Natural killer cell treated with Interleukin-12 subunit alpha and Interleukin-12 subunit beta and Interleukin-15 and Interleukin-18, amount 100 ng/mL, for 72 hours (primary cell): Measurements from ENCODE around the gene STXBP2. TPM values are rescaled to one million over a fixed set of nuclear protein-coding genes. Genes with fewer than 3 reads are reported as not detected.

Experiments used
- total RNA-seq, 2 donors: library from RNA; stranded (reverse); gene quantifications; one replicate each; pipeline ENCODE4 v1.2.3, GENCODE V29; 2022

Gene STXBP2
- total RNA-seq, 2 donors from 2014 or later: 233 to 247 TPM

Other genes with a start within 250 kb of the STXBP2 start
- gene PEX11G, start 148.1 kb upstream of the STXBP2 start, total RNA-seq: 1 to 10 TPM; 1.2 to 1.4 TPM
- 10 to 100 TPM; 10.2 to 15.6 TPM for gene ZNF358, start 121.0 kb upstream of the STXBP2 start, total RNA-seq
- gene MCOLN1, start 114.5 kb upstream of the STXBP2 start, total RNA-seq: 10 to 100 TPM; 26.0 to 41.2 TPM
- 100 to 1,000 TPM; 259 to 369 TPM for gene PNPLA6, start 101.4 kb upstream of the STXBP2 start, total RNA-seq
- gene CAMSAP3, start 41.2 kb upstream of the STXBP2 start, total RNA-seq: 1 to 10 TPM in 1 of 2 donors, under 1 TPM in 1; 0.36 to 1.2 TPM
- gene XAB2, start 7.6 kb upstream of the STXBP2 start, total RNA-seq: 10 to 100 TPM; 42.2 to 46.1 TPM
- gene PET100, start 7.3 kb upstream of the STXBP2 start, total RNA-seq: 10 to 100 TPM; 75.9 to 95.7 TPM
- gene PCP2, start 3.4 kb upstream of the STXBP2 start, total RNA-seq: 1 to 10 TPM; 1.2 to 1.5 TPM
- gene RETN, start 31.9 kb downstream of the STXBP2 start, total RNA-seq: not detected
- gene MCEMP1, start 40.0 kb downstream of the STXBP2 start, total RNA-seq: not detected
- gene TRAPPC5, start 43.7 kb downstream of the STXBP2 start, total RNA-seq: 10 to 100 TPM; 57.9 to 75.7 TPM
- under 1 TPM in 1 of 2 donors, not detected in 1; 0.78 TPM for gene FCER2, start 65.0 kb downstream of the STXBP2 start, total RNA-seq
- not detected for gene CLEC4G, start 95.0 kb downstream of the STXBP2 start, total RNA-seq
- not detected for gene CD209, start 110.4 kb downstream of the STXBP2 start, total RNA-seq
- not detected for gene CLEC4M, start 126.1 kb downstream of the STXBP2 start, total RNA-seq
- gene EVI5L, start 193.1 kb downstream of the STXBP2 start, total RNA-seq: 10 to 100 TPM in 1 of 2 donors, 1 to 10 TPM in 1; 7.8 to 11.5 TPM
- not detected for gene PRR36, start 237.3 kb downstream of the STXBP2 start, total RNA-seq